HEK293T (cell line): ENCODE data around the gene CACNG7.
A peak's percentile ranks its signal among the peaks of the same experiment; 100 is the strongest.

Experiments used
- CTCF ChIA-PET: fragments of 350-600 bp; formaldehyde crosslinking; extraction: SDS; loops from one replicate; lab custom pipeline; 2021; ENCODE audit warnings: antibody characterized with exemption, inconsistent platforms; lab: Yijun Ruan, JAX
- POLR2A ChIA-PET: fragments of 350-600 bp; formaldehyde crosslinking; extraction: SDS; loops from one replicate; lab custom pipeline; 2020; ENCODE audit warnings: antibody characterized with exemption, inconsistent platforms; lab: Yijun Ruan, JAX
- DNase-seq: peaks from one replicate; pipeline ENCODE4 v3.0.0; 2012; ENCODE audit warnings: mixed read lengths; ENCODE audit errors: extremely low spot score
- ARNT ChIP-seq: fragments of 450-650 bp; IDR thresholded peaks from 2 replicates; pipeline ENCODE4 v1.6.1; 2017; ENCODE audit warnings: mild to moderate bottlenecking
- BHLHE40 ChIP-seq: fragments of 450-650 bp; IDR thresholded peaks from 2 replicates; pipeline ENCODE4 v1.6.1; 2016; ENCODE audit warnings: mild to moderate bottlenecking, moderate library complexity, borderline replicate concordance
- CTBP1 ChIP-seq: fragments of 450-650 bp; IDR thresholded peaks from 2 replicates; pipeline ENCODE4 v1.6.1; 2016; ENCODE audit warnings: borderline replicate concordance
- ELF4 ChIP-seq: fragments of 450-650 bp; IDR thresholded peaks from 2 replicates; pipeline ENCODE4 v1.6.1; 2017; ENCODE audit warnings: antibody characterized with exemption
- FOXA1 ChIP-seq: fragments of 450-650 bp; IDR thresholded peaks from 2 replicates; pipeline ENCODE4 v1.6.1; 2016; ENCODE audit warnings: mild to moderate bottlenecking
- FOXK2 ChIP-seq: fragments of 450-650 bp; IDR thresholded peaks from 2 replicates; pipeline ENCODE4 v1.6.1; 2016; ENCODE audit warnings: mild to moderate bottlenecking
- FOXM1 ChIP-seq: fragments of 450-650 bp; IDR thresholded peaks from 2 replicates; pipeline ENCODE4 v1.6.1; 2017; ENCODE audit warnings: mild to moderate bottlenecking, borderline replicate concordance
- HDGF ChIP-seq: fragments of 450-650 bp; IDR thresholded peaks from 2 replicates; pipeline ENCODE4 v1.6.1; 2017; ENCODE audit warnings: antibody characterized with exemption, borderline replicate concordance
- L3MBTL2 ChIP-seq: fragments of 450-650 bp; conservative IDR thresholded peaks from 2 replicates; pipeline ENCODE4 v1.6.1; 2016; ENCODE audit warnings: mild to moderate bottlenecking
- LEF1 ChIP-seq: fragments of 450-650 bp; IDR thresholded peaks from 2 replicates; pipeline ENCODE4 v1.6.1; 2017; ENCODE audit warnings: mild to moderate bottlenecking, borderline replicate concordance
- NFRKB ChIP-seq: fragments of 450-650 bp; IDR thresholded peaks from 2 replicates; pipeline ENCODE4 v1.6.1; 2016; ENCODE audit warnings: mild to moderate bottlenecking, moderate library complexity
- SP1 ChIP-seq: fragments of 450-650 bp; IDR thresholded peaks from 2 replicates; pipeline ENCODE4 v1.6.1; 2017
- SUZ12 ChIP-seq: fragments of 450-650 bp; IDR thresholded peaks from 2 replicates; pipeline ENCODE4 v1.6.1; 2016; ENCODE audit warnings: mild to moderate bottlenecking
- TARDBP ChIP-seq: fragments of 450-650 bp; IDR thresholded peaks from 2 replicates; pipeline ENCODE4 v1.6.1; 2016
- ZNF384 ChIP-seq: fragments of 450-650 bp; IDR thresholded peaks from 2 replicates; pipeline ENCODE4 v1.6.1; 2016
- TF ChIP-seq, protein P1 (sequence below): fragments of 450-650 bp; IDR thresholded peaks from 2 replicates; pipeline ENCODE4 v1.6.1; 2016

Gene CACNG7

DNA sequence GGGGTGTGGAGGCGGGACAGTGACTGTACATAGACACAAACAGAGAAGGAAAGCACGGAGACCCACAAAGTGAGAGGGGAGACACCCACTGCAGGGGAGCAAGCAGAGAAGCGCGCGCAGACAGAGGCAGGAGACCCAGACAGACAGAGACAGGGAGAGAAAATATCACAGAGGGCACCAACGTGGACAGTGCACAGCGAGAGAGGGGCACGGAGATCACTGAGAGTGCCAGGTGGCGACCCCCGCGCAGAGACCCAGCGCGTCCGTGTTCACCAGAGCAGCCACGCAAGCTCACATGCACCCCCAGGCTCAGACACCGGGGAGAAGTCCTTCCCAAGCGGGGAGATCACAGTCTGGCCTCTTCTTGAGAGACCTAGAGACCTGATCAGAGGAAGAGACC, 1.4 kb upstream of the CACNG7 start:
- CTCF ChIA-PET, result no interaction called here
- POLR2A ChIA-PET, result interaction anchor here (1.0 kb wide), 1 partner anchor 16 kb away, joined by 3 read pairs; no protein-coding TSS in a partner anchor
- TF ChIP-seq LEF1 (no peak), NFRKB (no peak), BHLHE40 (no peak), ARNT (no peak), HDGF (no peak), CTBP1 (no peak), SUZ12 (no peak), FOXM1 (no peak), TARDBP (no peak), L3MBTL2 (no peak), ZNF384 (no peak), ELF4 (no peak), FOXK2 (no peak), FOXA1 (no peak), SP1 (no peak)
- TF ChIP-seq, protein P1, sequence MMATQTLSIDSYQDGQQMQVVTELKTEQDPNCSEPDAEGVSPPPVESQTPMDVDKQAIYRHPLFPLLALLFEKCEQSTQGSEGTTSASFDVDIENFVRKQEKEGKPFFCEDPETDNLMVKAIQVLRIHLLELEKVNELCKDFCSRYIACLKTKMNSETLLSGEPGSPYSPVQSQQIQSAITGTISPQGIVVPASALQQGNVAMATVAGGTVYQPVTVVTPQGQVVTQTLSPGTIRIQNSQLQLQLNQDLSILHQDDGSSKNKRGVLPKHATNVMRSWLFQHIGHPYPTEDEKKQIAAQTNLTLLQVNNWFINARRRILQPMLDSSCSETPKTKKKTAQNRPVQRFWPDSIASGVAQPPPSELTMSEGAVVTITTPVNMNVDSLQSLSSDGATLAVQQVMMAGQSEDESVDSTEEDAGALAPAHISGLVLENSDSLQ, result no peak
- no peak for DNase-seq

DNA sequence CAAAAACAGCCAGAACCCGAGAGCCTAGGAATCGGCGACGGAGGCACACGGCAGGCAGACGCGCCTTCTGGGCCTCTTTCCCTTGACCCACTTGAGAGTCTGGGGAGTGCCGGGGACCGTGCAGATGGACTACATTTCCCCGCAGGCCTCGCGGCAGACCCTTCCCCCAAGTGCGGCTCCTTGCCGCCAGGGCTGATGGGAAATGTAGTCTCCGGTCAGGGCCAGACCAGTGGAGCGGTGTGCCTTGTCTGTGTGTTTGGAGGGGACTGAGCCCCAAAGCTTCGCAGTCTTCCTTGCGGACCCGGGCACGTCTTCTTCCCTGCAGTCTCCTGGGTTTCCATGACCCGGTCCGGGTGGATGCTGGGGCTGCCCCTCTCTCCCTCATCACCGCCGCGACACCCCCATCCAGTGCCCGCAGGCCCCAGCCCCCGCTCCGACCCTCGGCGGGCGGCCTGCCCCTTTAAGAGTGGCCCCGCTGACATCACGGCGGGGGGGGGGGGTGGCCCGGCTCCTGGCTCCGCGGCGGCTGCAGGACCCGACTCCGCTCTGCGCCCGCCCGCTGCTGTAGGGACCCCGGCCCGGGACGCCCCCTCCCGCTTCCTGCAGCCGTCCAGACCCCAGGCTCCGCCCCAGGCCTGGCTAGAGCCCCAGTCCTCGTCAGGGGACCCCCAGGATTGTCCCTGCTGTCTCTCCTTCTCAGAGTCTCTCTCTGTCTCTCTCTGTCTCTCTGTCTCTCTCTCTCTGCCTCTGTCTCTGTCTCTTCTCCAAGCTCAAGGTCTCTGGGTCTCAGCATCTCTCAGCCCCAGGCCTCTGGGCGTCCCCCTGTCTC, 758 bp upstream of the CACNG7 start:
- POLR2A ChIA-PET, result interaction anchor here (1.0 kb wide), 1 partner anchor 16 kb away, joined by 3 read pairs; no protein-coding TSS in a partner anchor
- TF ChIP-seq FOXM1 (no peak), CTBP1 (no peak), L3MBTL2 (peak; percentile 35; the same call in 1 of the 2 replicates), NFRKB (no peak), ZNF384 (no peak), SUZ12 (peak; percentile 86), TARDBP (no peak), ARNT (no peak), FOXA1 (no peak), SP1 (no peak)
- CTCF ChIA-PET, result no interaction called here
- DNase-seq, result peak; percentile 75

DNA sequence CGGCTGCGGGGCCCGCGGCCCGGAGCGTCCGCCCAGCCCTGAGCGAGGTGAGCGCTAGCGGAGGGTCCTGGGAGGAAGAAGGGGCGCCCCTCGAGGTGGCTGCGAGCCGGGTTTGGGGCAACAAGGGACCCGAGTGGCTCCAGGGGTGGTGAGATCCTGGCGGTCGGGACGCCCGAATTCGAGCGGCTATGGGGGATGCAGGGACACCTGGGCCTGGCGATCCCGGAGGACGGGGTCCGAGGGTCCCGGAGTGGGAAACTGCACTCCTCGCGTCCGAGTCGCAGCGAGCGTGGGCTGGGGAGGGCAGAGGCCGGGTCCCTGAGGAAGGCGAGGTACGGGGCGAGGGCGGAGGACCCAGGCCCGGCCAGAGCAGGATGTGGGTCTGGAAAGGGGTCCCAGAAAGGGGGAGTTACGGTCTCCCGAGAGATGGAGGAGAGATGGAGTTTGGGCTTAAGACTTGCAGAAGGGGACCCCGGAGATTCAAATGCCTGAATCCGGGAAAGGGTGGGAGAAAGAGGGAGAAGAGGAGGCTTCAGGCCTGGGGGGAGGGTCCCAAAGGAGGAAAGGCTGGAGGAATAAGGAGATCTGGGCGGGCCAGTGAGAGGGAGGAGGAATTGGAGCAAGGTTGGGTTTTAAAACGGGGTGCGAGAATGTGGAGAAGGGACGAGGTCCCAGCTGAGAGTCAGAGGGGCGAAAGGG, 542 bp downstream of the CACNG7 start:
- CTCF ChIA-PET, result no interaction called here
- POLR2A ChIA-PET, result interaction anchor here (1.5 kb wide), 1 partner anchor 30 kb away, joined by 3 read pairs; no protein-coding TSS in a partner anchor
- TF ChIP-seq LEF1, result no peak
- TF ChIP-seq TARDBP, result no peak
- TF ChIP-seq NFRKB, result no peak
- no peak for TF ChIP-seq ARNT
- no peak for TF ChIP-seq SUZ12
- TF ChIP-seq, protein P1, result no peak
- TF ChIP-seq SP1, result no peak
- no peak for TF ChIP-seq HDGF
- TF ChIP-seq L3MBTL2, result no peak
- DNase-seq, result no peak

DNA sequence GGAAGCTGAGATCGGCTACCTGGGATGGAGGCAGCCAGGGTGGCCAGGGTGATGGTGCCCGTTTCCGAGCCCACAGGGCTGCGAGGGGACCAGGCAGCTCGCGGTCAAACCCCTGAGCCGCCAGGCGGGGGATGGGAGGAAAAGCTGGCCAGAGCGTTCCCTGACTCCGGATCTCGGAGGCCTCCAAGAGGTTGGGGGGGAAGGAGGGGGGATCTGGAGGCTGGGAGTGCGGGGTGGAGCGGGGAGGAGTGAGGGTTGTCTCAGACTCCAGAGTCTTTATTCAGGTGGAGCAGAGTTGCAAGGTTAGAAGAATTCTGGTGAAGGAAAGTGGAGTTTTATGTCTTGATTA, 1.1 kb downstream of the CACNG7 start:
- CTCF ChIA-PET, result no interaction called here
- POLR2A ChIA-PET, result interaction anchor here (1.5 kb wide), 1 partner anchor 31 kb away, joined by 3 read pairs; no protein-coding TSS in a partner anchor
- DNase-seq, result no peak
- TF ChIP-seq L3MBTL2, result no peak
- no peak for TF ChIP-seq SP1
- no peak for TF ChIP-seq LEF1
- no peak for TF ChIP-seq FOXM1

DNA sequence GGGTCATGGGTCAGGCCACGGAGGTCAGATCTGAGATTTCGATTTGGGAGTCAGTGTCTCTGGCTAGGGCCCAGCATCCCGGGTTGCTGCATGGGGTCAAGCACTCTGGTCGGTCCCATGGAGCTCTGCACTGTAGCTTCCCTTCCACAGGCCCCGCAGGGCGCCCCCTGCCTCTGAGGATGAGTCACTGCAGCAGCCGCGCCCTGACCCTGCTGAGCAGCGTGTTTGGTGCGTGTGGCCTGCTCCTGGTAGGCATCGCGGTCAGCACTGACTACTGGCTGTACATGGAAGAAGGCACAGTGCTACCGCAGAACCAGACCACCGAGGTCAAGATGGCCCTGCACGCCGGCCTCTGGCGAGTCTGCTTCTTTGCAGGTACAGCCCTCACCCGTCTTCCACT, 3.6 kb downstream of the CACNG7 start:
- ChIA-PET CTCF (interaction anchor here (0.7 to 1.5 kb wide), 6 partner anchors 12 to 112 kb away, joined by 3 to 7 read pairs (median 4); no protein-coding TSS in a partner anchor), POLR2A (no interaction called here)
- DNase-seq, result peak; percentile 55
- TF ChIP-seq FOXK2, result no peak
- no peak for TF ChIP-seq ZNF384
- TF ChIP-seq ARNT, result no peak
- TF ChIP-seq CTBP1, result no peak
- no peak for TF ChIP-seq L3MBTL2
- TF ChIP-seq FOXA1, result no peak
- TF ChIP-seq BHLHE40, result no peak
- no peak for TF ChIP-seq SUZ12
- TF ChIP-seq SP1, result no peak
- TF ChIP-seq HDGF, result no peak
- no peak for TF ChIP-seq LEF1
- no peak for TF ChIP-seq NFRKB
- TF ChIP-seq FOXM1, result no peak
- no peak for TF ChIP-seq TARDBP
- TF ChIP-seq ELF4, result no peak
- TF ChIP-seq, protein P1, result no peak
